ENCODE measurements around the gene RAMP1.

- TF ChIP-seq, protein P1, sequence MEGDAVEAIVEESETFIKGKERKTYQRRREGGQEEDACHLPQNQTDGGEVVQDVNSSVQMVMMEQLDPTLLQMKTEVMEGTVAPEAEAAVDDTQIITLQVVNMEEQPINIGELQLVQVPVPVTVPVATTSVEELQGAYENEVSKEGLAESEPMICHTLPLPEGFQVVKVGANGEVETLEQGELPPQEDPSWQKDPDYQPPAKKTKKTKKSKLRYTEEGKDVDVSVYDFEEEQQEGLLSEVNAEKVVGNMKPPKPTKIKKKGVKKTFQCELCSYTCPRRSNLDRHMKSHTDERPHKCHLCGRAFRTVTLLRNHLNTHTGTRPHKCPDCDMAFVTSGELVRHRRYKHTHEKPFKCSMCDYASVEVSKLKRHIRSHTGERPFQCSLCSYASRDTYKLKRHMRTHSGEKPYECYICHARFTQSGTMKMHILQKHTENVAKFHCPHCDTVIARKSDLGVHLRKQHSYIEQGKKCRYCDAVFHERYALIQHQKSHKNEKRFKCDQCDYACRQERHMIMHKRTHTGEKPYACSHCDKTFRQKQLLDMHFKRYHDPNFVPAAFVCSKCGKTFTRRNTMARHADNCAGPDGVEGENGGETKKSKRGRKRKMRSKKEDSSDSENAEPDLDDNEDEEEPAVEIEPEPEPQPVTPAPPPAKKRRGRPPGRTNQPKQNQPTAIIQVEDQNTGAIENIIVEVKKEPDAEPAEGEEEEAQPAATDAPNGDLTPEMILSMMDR (IDR thresholded peaks at IDR 0.05; ENCODE audit: insufficient read depth, low read length, poor library complexity, severe bottlenecking), result no peak
- TF ChIP-seq EZH2phosphoT487 (conservative IDR thresholded peaks at IDR 0.05; ENCODE audit: low read length), result no peak
Measured at GRCh38 chr2:237931205-237931721, 71.8 kb downstream of the RAMP1 start.

Measured in SU-DHL-6 (cell line).